ENCODE results near the gene FAM120A. TPM values are rescaled to one million over a fixed set of nuclear protein-coding genes. Genes with fewer than 3 reads are reported as not detected.
A peak's percentile ranks its signal among the peaks of the same experiment; 100 is the strongest.

Gene FAM120A
- total and polyA plus RNA-seq, 2 of the 13 experiments (the other 11 are each of a cell fraction or from before 2014, with no cell fraction given) = 41.3 to 44.4 TPM

GRCh38 chr9:93580654-93581380 lies 129.3 kb downstream of the FAM120A start (continued):
- peak; percentile 58 for TF ChIP-seq ZNF687 (CRISPR knock-in tag; IDR thresholded peaks at IDR 0.05)
- TF ChIP-seq SAP130 (CRISPR knock-in tag; IDR thresholded peaks at IDR 0.05; ENCODE audit: low read depth) = peak; percentile 66
- peak; percentile 62 for TF ChIP-seq PAXIP1 (CRISPR knock-in tag; conservative IDR thresholded peaks at IDR 0.05)
- TF ChIP-seq ZSCAN25 (CRISPR knock-in tag; IDR thresholded peaks at IDR 0.05) = no peak
- 0 out of 2 replicates have a peak, but pooled peaks have one; percentile 39 for TF ChIP-seq THAP7 (CRISPR knock-in tag; IDR thresholded peaks at IDR 0.05)
- 0 out of 2 replicates have a peak, but pooled peaks have one; percentile 25 for TF ChIP-seq ZNF431 (CRISPR knock-in tag; IDR thresholded peaks at IDR 0.05; ENCODE audit: borderline replicate concordance, low read depth)
- peak; percentile 35; the same call in 1 of the 2 replicates for TF ChIP-seq ARID4A (CRISPR knock-in tag; IDR thresholded peaks at IDR 0.05; ENCODE audit: borderline replicate concordance)
- 0 out of 2 replicates have a peak, but pooled peaks have one; percentile 32 for TF ChIP-seq PAWR (CRISPR knock-in tag; IDR thresholded peaks at IDR 0.05; ENCODE audit: borderline replicate concordance)
- no peak for TF ChIP-seq JUN (CRISPR knock-in tag; IDR thresholded peaks at IDR 0.05)
- TF ChIP-seq PATZ1 (CRISPR knock-in tag; IDR thresholded peaks at IDR 0.05) = peak; percentile 25; the same call in 1 of the 2 replicates
- TF ChIP-seq ZNF326 (CRISPR knock-in tag; IDR thresholded peaks at IDR 0.05; ENCODE audit: borderline replicate concordance) = no peak
- TF ChIP-seq WIZ (CRISPR knock-in tag; IDR thresholded peaks at IDR 0.05) = no peak

Data from HepG2 (cell line).